ENCODE measurements around the gene HIPK2. TPM values are rescaled to one million over a fixed set of nuclear protein-coding genes. Genes with fewer than 3 reads are reported as not detected.

HIPK2 gene
- total RNA-seq, 1 experiment from 2014 or later: 30.7 TPM

DNA sequence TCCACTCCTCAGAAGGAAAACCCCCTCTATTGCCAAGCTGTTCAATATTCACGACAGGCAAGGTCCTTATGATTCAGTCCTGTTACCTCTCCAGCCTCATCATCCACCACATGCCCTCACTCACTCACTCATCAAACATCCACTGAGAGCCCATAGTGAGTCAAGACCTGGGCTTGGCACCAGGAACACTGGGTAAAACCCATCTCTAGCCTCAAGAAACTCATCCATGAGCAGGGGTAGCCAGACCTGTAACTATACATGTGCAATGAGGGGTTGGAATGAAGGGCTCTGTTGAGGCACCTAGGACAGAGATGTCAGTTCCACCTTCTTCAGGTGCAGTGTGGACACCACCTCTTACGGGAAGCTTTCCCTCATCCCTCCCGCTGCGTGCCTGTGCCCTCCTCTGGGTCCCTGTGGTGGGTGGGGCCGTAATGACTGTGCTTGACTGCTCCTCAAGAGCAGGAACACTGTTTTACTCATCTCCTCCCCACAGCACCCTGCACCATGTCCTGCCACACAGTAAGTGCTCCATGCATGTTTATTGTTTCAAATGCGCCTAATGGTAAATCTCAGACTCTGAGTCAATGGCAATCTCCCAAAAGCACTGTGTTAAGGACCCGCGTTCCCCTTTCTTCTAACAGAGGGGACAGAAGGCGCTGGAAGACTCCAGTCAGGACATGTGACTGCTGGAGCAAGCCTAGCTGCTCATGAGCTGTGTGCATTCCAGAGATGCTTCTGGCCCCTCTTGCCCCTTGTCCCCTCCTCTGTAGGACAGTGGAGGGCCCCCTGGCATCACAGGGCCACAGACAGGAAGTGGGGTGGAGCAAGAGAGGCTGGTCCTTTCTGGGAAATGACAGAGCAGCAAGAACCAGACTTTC, 95.4 kb downstream of the HIPK2 start:
- POLR2A ChIA-PET (ENCODE audit: low non-redundant PET): no interaction called here
- Histone ChIP-seq H3K4me3 (ENCODE audit: low read depth, low read length, poor library complexity, severe bottlenecking) (no peak overlapping the region), H3K9me3 (ENCODE audit: low read depth, low read length, poor library complexity, severe bottlenecking) (peaks cover 6% of the 10 kb centered on the region), H3K36me3 (ENCODE audit: insufficient read depth, low read length, poor library complexity, severe bottlenecking) (no peaks in the 10 kb centered on the region), H3K27me3 (replicated peaks; ENCODE audit: insufficient read depth, low read depth, low read length, poor library complexity) (no peaks in the 10 kb centered on the region), H3K27ac (ENCODE audit: low read depth, low read length, poor library complexity, severe bottlenecking) (no peak overlapping the region), H3K4me1 (ENCODE audit: insufficient read depth, low read length, poor library complexity, severe bottlenecking) (peaks cover 12% of the 10 kb centered on the region)
- TF ChIP-seq, protein P1, sequence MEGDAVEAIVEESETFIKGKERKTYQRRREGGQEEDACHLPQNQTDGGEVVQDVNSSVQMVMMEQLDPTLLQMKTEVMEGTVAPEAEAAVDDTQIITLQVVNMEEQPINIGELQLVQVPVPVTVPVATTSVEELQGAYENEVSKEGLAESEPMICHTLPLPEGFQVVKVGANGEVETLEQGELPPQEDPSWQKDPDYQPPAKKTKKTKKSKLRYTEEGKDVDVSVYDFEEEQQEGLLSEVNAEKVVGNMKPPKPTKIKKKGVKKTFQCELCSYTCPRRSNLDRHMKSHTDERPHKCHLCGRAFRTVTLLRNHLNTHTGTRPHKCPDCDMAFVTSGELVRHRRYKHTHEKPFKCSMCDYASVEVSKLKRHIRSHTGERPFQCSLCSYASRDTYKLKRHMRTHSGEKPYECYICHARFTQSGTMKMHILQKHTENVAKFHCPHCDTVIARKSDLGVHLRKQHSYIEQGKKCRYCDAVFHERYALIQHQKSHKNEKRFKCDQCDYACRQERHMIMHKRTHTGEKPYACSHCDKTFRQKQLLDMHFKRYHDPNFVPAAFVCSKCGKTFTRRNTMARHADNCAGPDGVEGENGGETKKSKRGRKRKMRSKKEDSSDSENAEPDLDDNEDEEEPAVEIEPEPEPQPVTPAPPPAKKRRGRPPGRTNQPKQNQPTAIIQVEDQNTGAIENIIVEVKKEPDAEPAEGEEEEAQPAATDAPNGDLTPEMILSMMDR (conservative IDR thresholded peaks at IDR 0.05; ENCODE audit: low read depth, low read length): no peak
- no peak for TF ChIP-seq EZH2 (IDR thresholded peaks at IDR 0.05; ENCODE audit: borderline replicate concordance, low read depth, low read length, poor library complexity, severe bottlenecking)
- intact Hi-C loops (cut with micrococcal nuclease; ENCODE audit: unreplicated experiment): no loop called here
- CTCF ChIA-PET: no interaction called here
- BruUV-seq (replicated peaks): no TSS peak
- no peak for DNase-seq (ENCODE audit: low spot score)

- POLR2A ChIA-PET (ENCODE audit: low non-redundant PET): no interaction called here
These were observed 96.0 kb downstream of the HIPK2 start for GRCh38 chr7:139681812-139682135.

GRCh38 chr7:139681463-139681755, 96.4 kb downstream of the HIPK2 start:
- H3K4me1 ChIP-seq (ENCODE audit: insufficient read depth, low read length, poor library complexity, severe bottlenecking): peaks cover 12% of the 10 kb centered on the region
- H3K27ac ChIP-seq (ENCODE audit: low read depth, low read length, poor library complexity, severe bottlenecking): no peak overlapping the region
- intact Hi-C loops (cut with micrococcal nuclease; ENCODE audit: unreplicated experiment): no loop called here
- TF ChIP-seq, protein P1 (conservative IDR thresholded peaks at IDR 0.05; ENCODE audit: low read depth, low read length): no peak
- no peak for TF ChIP-seq EZH2 (IDR thresholded peaks at IDR 0.05; ENCODE audit: borderline replicate concordance, low read depth, low read length, poor library complexity, severe bottlenecking)
- ChIA-PET POLR2A (ENCODE audit: low non-redundant PET) (no interaction called here), CTCF (no interaction called here)
- H3K27me3 ChIP-seq (replicated peaks; ENCODE audit: insufficient read depth, low read depth, low read length, poor library complexity): no peaks in the 10 kb centered on the region
- no peak overlapping the region for H3K4me3 ChIP-seq (ENCODE audit: low read depth, low read length, poor library complexity, severe bottlenecking)
- DNase-seq (ENCODE audit: low spot score): no peak
- no TSS peak for BruUV-seq (replicated peaks)
- no peaks in the 10 kb centered on the region for H3K36me3 ChIP-seq (ENCODE audit: insufficient read depth, low read length, poor library complexity, severe bottlenecking)
- peaks cover 6% of the 10 kb centered on the region for H3K9me3 ChIP-seq (ENCODE audit: low read depth, low read length, poor library complexity, severe bottlenecking)

More at GRCh38 chr7:139681812-139682135, 96.0 kb downstream of the HIPK2 start:
- Histone ChIP-seq H3K36me3 (ENCODE audit: insufficient read depth, low read length, poor library complexity, severe bottlenecking) (no peaks in the 10 kb centered on the region), H3K27ac (ENCODE audit: low read depth, low read length, poor library complexity, severe bottlenecking) (no peak overlapping the region), H3K9me3 (ENCODE audit: low read depth, low read length, poor library complexity, severe bottlenecking) (peaks cover 6% of the 10 kb centered on the region), H3K4me3 (ENCODE audit: low read depth, low read length, poor library complexity, severe bottlenecking) (no peak overlapping the region), H3K4me1 (ENCODE audit: insufficient read depth, low read length, poor library complexity, severe bottlenecking) (peaks cover 12% of the 10 kb centered on the region), H3K27me3 (replicated peaks; ENCODE audit: insufficient read depth, low read depth, low read length, poor library complexity) (no peaks in the 10 kb centered on the region)
- intact Hi-C loops (cut with micrococcal nuclease; ENCODE audit: unreplicated experiment): no loop called here
- TF ChIP-seq, protein P1 (conservative IDR thresholded peaks at IDR 0.05; ENCODE audit: low read depth, low read length): no peak
- no peak for TF ChIP-seq EZH2 (IDR thresholded peaks at IDR 0.05; ENCODE audit: borderline replicate concordance, low read depth, low read length, poor library complexity, severe bottlenecking)
- CTCF ChIA-PET: no interaction called here
- no peak for DNase-seq (ENCODE audit: low spot score)
- no TSS peak for BruUV-seq (replicated peaks)
